K562 (cell line): Measurements from ENCODE around the gene ERICH6. TPM values are rescaled to one million over a fixed set of nuclear protein-coding genes. Genes with fewer than 3 reads are reported as not detected.

Source experiments
- ARNT ChIP-seq, 2 experiments: fragments of 450-650 bp; IDR thresholded peaks; 2 replicates each; pipeline ENCODE4 v1.6.1; 2016; ENCODE audit warnings: mild to moderate bottlenecking in 1 of 2
- CBX3 ChIP-seq, 2 experiments: IDR thresholded peaks; 1 replicate in 1 of 2; 2 replicates in 1 of 2; pipeline ENCODE4 v1.6.1; 2012; ENCODE audit warnings: inconsistent platforms in 2 of 2, low read length in 2 of 2, borderline replicate concordance in 1 of 2, control low read depth in 1 of 2
- ELK3 ChIP-seq: fragments of 450-650 bp; formaldehyde crosslinking; IDR thresholded peaks from 2 replicates; pipeline ENCODE4 v1.4.0; 2020; ENCODE audit warnings: mild to moderate bottlenecking
- GATA2 ChIP-seq: sonication (generic); formaldehyde crosslinking; IDR thresholded peaks from 2 replicates; pipeline ENCODE4 v1.4.0; 2020; ENCODE audit warnings: mild to moderate bottlenecking, missing genetic modification reagents
- GTF2B ChIP-seq: IDR thresholded peaks from 2 replicates; pipeline ENCODE4 v1.6.1; 2011; ENCODE audit not compliant: insufficient read length; ENCODE audit errors: extremely low read depth
- HDAC6 ChIP-seq: IDR thresholded peaks from 2 replicates; pipeline ENCODE4 v1.6.1; 2012; ENCODE audit warnings: low read depth, mild to moderate bottlenecking, control low read depth, inconsistent platforms, low read length, moderate library complexity
- HDAC8 ChIP-seq: fragments of 450-650 bp; IDR thresholded peaks from 2 replicates; pipeline ENCODE4 v1.6.1; 2016; ENCODE audit warnings: mild to moderate bottlenecking, missing genetic modification characterization, moderate library complexity, missing compliant biosample characterization
- HLTF ChIP-seq: fragments of 450-650 bp; IDR thresholded peaks from 2 replicates; pipeline ENCODE4 v1.6.1; 2016
- ILF3 ChIP-seq: fragments of 450-650 bp; IDR thresholded peaks from 2 replicates; pipeline ENCODE4 v1.6.1; 2018; ENCODE audit warnings: antibody characterized with exemption, mild to moderate bottlenecking, moderate library complexity, borderline replicate concordance
- MIER1 ChIP-seq: fragments of 450-650 bp; IDR thresholded peaks from 2 replicates; pipeline ENCODE4 v1.6.1; 2016; ENCODE audit warnings: antibody characterized with exemption, mild to moderate bottlenecking, low read depth
- NEUROD1 ChIP-seq: fragments of 150-350 bp; IDR thresholded peaks from 2 replicates; pipeline ENCODE4 v1.6.1; 2014; ENCODE audit warnings: borderline replicate concordance, low read length, low read depth; ENCODE audit not compliant: partially characterized antibody
- NR2C2 ChIP-seq, 2 experiments: fragments of 200-800 bp in 1 of 2; sonication (Bioruptor generic) in 1 of 2; sonication (generic) in 1 of 2; formaldehyde crosslinking in 1 of 2; IDR thresholded peaks; 2 replicates each; pipeline versions ENCODE4 v1.6.1 to v1.8.0; 2016 to 2022; ENCODE audit warnings: mild to moderate bottlenecking in 1 of 2, missing compliant biosample characterization in 1 of 2, missing genetic modification characterization in 1 of 2, missing genetic modification reagents in 1 of 2
- NR4A1 ChIP-seq, 2 experiments: fragments of 250-450 bp in 1 of 2; fragments of 450-650 bp in 1 of 2; sonication (Bioruptor Pico) in 1 of 2; IDR thresholded peaks; 2 replicates each; pipeline versions ENCODE4 v1.4.0 to v1.6.1; 2016 to 2020; ENCODE audit warnings: mild to moderate bottlenecking in 2 of 2, missing compliant biosample characterization in 1 of 2, missing genetic modification characterization in 1 of 2, moderate library complexity in 1 of 2
- NUFIP1 ChIP-seq: fragments of 450-650 bp; IDR thresholded peaks from 2 replicates; pipeline ENCODE4 v1.6.1; 2018; ENCODE audit not compliant: partially characterized antibody
- PKNOX1 ChIP-seq: fragments of 450-650 bp; IDR thresholded peaks from 2 replicates; pipeline ENCODE4 v1.6.1; 2016
- RBM15 ChIP-seq: fragments of 200-400 bp; formaldehyde crosslinking; IDR thresholded peaks from 2 replicates; pipeline ENCODE4 v1.6.1; 2018; ENCODE audit warnings: mild to moderate bottlenecking, low read length, moderate library complexity; ENCODE audit not compliant: insufficient read depth
- SAFB2 ChIP-seq: fragments of 200-400 bp; formaldehyde crosslinking; IDR thresholded peaks from 2 replicates; pipeline ENCODE4 v1.6.1; 2018; ENCODE audit warnings: borderline replicate concordance, low read length, low read depth, moderate library complexity; ENCODE audit not compliant: severe bottlenecking
- SIX5 ChIP-seq, 2 experiments: IDR thresholded peaks; 2 replicates each; pipeline ENCODE4 v1.6.1; 2011; ENCODE audit warnings: low read length in 2 of 2, borderline replicate concordance in 1 of 2, low read depth in 1 of 2, mild to moderate bottlenecking in 1 of 2, moderate library complexity in 1 of 2; ENCODE audit not compliant: insufficient read depth in 1 of 2
- ZKSCAN8 ChIP-seq: fragments of 200-800 bp; sonication (Bioruptor generic); IDR thresholded peaks from 2 replicates; pipeline ENCODE4 v1.6.1; 2016; ENCODE audit warnings: missing genetic modification characterization, missing compliant biosample characterization
- ZNF224 ChIP-seq: sonication (generic); formaldehyde crosslinking; IDR thresholded peaks from 2 replicates; pipeline ENCODE4 v1.8.0; 2022; ENCODE audit warnings: mild to moderate bottlenecking, missing genetic modification reagents
- ZNF561 ChIP-seq: fragments of 450-650 bp; formaldehyde crosslinking; conservative IDR thresholded peaks from 2 replicates; pipeline ENCODE4 v1.4.0; 2020; ENCODE audit warnings: mild to moderate bottlenecking, moderate library complexity
- ZZZ3 ChIP-seq: fragments of 450-650 bp; IDR thresholded peaks from 2 replicates; pipeline ENCODE4 v1.6.1; 2016; ENCODE audit warnings: antibody characterized with exemption, mild to moderate bottlenecking, moderate library complexity
- polyA plus RNA-seq, 8 experiments: library from polyadenylated mRNA; depleted of rRNA in 4 of 8; stranded (reverse) in 5 of 8; unstranded in 3 of 8; fragments of >200 nt; fragmentation: Nextera tagmentation in 2 of 8; fragmentation: Illumina TruSeq in 1 of 8; extraction: Ambion mirVana in 2 of 8; extraction: Trizol in 1 of 8; gene quantifications; 2 replicates each; pipeline versions ENCODE4 v1.2.1 to v1.2.3, GENCODE V29; 2011 to 2014; ENCODE audit warnings: inconsistent platforms in 1 of 8, missing spikeins in 1 of 8
- total RNA-seq, 7 experiments: library from RNA; depleted of rRNA in 6 of 7; stranded (reverse); fragments of >200 nt in 6 of 7; fragmentation: Illumina TruSeq in 2 of 7; extraction: Trizol in 2 of 7; gene quantifications; 2 replicates each; pipeline versions ENCODE4 v1.2.1 to v1.2.3, GENCODE V29; 2011 to 2021; ENCODE audit warnings: low replicate concordance in 1 of 7
- TF ChIP-seq, protein P1 (sequence below): sonication (generic); formaldehyde crosslinking; IDR thresholded peaks from 2 replicates; pipeline ENCODE4 v1.5.0; 2020; ENCODE audit warnings: missing genetic modification reagents
- TF ChIP-seq, protein P2 (sequence below): fragments of 250-450 bp; sonication (Bioruptor Pico); IDR thresholded peaks from 2 replicates; pipeline ENCODE4 v1.6.1; 2021; ENCODE audit warnings: mild to moderate bottlenecking

The ERICH6 gene
- total and polyA plus RNA-seq, 9 of the 15 experiments (the other 6 are each of a cell fraction or from before 2014, with no cell fraction given): not detected

DNA sequence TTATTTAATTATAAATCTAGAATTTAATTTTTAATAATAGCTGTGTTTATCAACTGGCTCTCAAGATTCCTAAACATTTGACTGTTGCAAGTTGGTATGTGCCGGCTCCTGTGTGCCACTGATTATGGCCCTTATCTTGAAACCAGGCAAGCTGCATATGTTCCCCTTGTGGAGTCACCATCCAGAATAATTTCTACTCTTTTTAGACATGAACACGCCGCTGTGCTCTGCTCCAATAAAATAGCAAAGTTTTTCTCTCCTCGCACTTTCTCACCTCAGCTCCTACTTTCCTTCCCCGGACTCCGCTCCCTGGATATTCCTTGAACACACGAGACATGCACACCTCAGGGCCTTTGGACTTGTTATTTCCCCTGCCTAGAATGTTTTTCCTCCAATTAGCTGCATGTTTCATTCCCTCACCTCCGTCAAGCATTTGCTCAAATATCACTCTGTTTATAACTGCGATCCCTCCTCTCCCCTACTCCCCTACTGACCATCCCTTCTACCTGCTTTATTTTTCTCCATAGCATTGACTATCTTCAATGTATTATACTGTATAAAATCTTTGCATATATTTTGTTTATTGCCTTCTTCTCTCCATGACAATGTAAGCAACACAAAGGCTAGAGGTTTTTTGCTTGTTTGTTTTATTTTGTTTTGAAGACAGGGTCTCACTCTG, 26.1 kb upstream of the ERICH6 start (continued):
- TF ChIP-seq, protein P1, sequence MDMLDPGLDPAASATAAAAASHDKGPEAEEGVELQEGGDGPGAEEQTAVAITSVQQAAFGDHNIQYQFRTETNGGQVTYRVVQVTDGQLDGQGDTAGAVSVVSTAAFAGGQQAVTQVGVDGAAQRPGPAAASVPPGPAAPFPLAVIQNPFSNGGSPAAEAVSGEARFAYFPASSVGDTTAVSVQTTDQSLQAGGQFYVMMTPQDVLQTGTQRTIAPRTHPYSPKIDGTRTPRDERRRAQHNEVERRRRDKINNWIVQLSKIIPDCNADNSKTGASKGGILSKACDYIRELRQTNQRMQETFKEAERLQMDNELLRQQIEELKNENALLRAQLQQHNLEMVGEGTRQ (CRISPR knock-in tag): no peak
- TF ChIP-seq SIX5 (IDR thresholded peaks at IDR 0.05; ENCODE audit: borderline replicate concordance in 1 of 2, insufficient read depth in 1 of 2, low read depth in 1 of 2, low read length in 2 of 2): no peak
- no peak for TF ChIP-seq ZZZ3
- TF ChIP-seq RBM15: no peak
- peak; percentile 38 to 57; a peak in 2 of 4 replicates for TF ChIP-seq ARNT (IDR thresholded peaks at IDR 0.05)
- TF ChIP-seq NEUROD1: peak; percentile 67
- 0 out of 2 replicates have a peak, but pooled peaks have one; percentile 35 for TF ChIP-seq ILF3
- TF ChIP-seq SAFB2: no peak
- no peak for TF ChIP-seq ELK3
- no peak for TF ChIP-seq GTF2B
- TF ChIP-seq HLTF: peak; percentile 66; the same call in 1 of the 2 replicates
- TF ChIP-seq ZKSCAN8 (CRISPR knock-in tag): peak; percentile 61; the same call in 1 of the 2 replicates
- TF ChIP-seq, protein P2, sequence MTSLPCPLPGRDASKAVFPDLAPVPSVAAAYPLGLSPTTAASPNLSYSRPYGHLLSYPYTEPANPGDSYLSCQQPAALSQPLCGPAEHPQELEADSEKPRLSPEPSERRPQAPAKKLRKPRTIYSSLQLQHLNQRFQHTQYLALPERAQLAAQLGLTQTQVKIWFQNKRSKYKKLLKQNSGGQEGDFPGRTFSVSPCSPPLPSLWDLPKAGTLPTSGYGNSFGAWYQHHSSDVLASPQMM (CRISPR knock-in tag): no peak
- TF ChIP-seq PKNOX1: no peak
- TF ChIP-seq CBX3 (IDR thresholded peaks at IDR 0.05; ENCODE audit: borderline replicate concordance in 1 of 2, low read length in 2 of 2): peak in 1 of 2 experiments; percentile 51; a peak in 1 of 3 replicates
- TF ChIP-seq ZNF561: no peak
- TF ChIP-seq NUFIP1: no peak
- TF ChIP-seq GATA2: peak; percentile 83
- TF ChIP-seq NR4A1 (CRISPR knock-in tag; IDR thresholded peaks at IDR 0.05): no peak
- TF ChIP-seq NR4A1 (tag; IDR thresholded peaks at IDR 0.05): no peak
- TF ChIP-seq ZNF224: no peak
- TF ChIP-seq NR2C2 (CRISPR knock-in tag; IDR thresholded peaks at IDR 0.05): no peak
- no peak for TF ChIP-seq NR2C2 (tag; IDR thresholded peaks at IDR 0.05)
- no peak for TF ChIP-seq HDAC6
- TF ChIP-seq MIER1: no peak
- no peak for TF ChIP-seq HDAC8
